ENCODE measurements around the gene MAU2.

MAU2 gene

GRCh38 chr19:19388568-19389555, 68.2 kb downstream of the MAU2 start:
- TF ChIP-seq CREB1 (IDR thresholded peaks at IDR 0.05; ENCODE audit: low read depth): no peak
- TF ChIP-seq EGR1 (IDR thresholded peaks at IDR 0.05): no peak
- TF ChIP-seq MAX (IDR thresholded peaks at IDR 0.05): no peak
- TF ChIP-seq REST (IDR thresholded peaks at IDR 0.05; ENCODE audit: low read depth): no peak
- TF ChIP-seq NFIC (IDR thresholded peaks at IDR 0.05): no peak
- no peak for TF ChIP-seq USF1 (IDR thresholded peaks at IDR 0.05)
- TF ChIP-seq TEAD4 (IDR thresholded peaks at IDR 0.05): no peak
- TF ChIP-seq TCF12 (IDR thresholded peaks at IDR 0.05; ENCODE audit: low read depth): no peak
- TF ChIP-seq RAD21 (IDR thresholded peaks at IDR 0.05; ENCODE audit: low read depth): no peak
- no peak for TF ChIP-seq YY1 (IDR thresholded peaks at IDR 0.05; ENCODE audit: low read depth)
- TF ChIP-seq EP300 (IDR thresholded peaks at IDR 0.05; ENCODE audit: borderline replicate concordance): no peak
- no peak for TF ChIP-seq ZBTB7A (IDR thresholded peaks at IDR 0.05; ENCODE audit: low read depth)
- no peak for TF ChIP-seq TAF1 (IDR thresholded peaks at IDR 0.05; ENCODE audit: low read depth)

- TF ChIP-seq USF1 (IDR thresholded peaks at IDR 0.05) (peak; percentile 22; the same call in 1 of the 2 replicates), TCF12 (IDR thresholded peaks at IDR 0.05; ENCODE audit: low read depth) (no peak)
Observed at GRCh38 chr19:19399733-19400433, 79.3 kb downstream of the MAU2 start.

- TF ChIP-seq YY1 (IDR thresholded peaks at IDR 0.05; ENCODE audit: low read depth) (no peak), CEBPB (IDR thresholded peaks at IDR 0.05) (peak; percentile 87), RAD21 (IDR thresholded peaks at IDR 0.05; ENCODE audit: low read depth) (no peak), REST (IDR thresholded peaks at IDR 0.05; ENCODE audit: low read depth) (no peak), NFIC (IDR thresholded peaks at IDR 0.05) (no peak), USF1 (IDR thresholded peaks at IDR 0.05) (no peak), CREB1 (IDR thresholded peaks at IDR 0.05; ENCODE audit: low read depth) (no peak)
Observed at GRCh38 chr19:19402656-19403372, 82.2 kb downstream of the MAU2 start.

- peak; percentile 39 for TF ChIP-seq CEBPB (IDR thresholded peaks at IDR 0.05)
- no peak for TF ChIP-seq CREB1 (IDR thresholded peaks at IDR 0.05; ENCODE audit: low read depth)
- TF ChIP-seq TCF12 (IDR thresholded peaks at IDR 0.05; ENCODE audit: low read depth): peak; percentile 67
- TF ChIP-seq MAX (IDR thresholded peaks at IDR 0.05): peak; percentile 43
- no peak for TF ChIP-seq YY1 (IDR thresholded peaks at IDR 0.05; ENCODE audit: low read depth)
- TF ChIP-seq EP300 (IDR thresholded peaks at IDR 0.05; ENCODE audit: borderline replicate concordance): peak; percentile 48; the same call in 1 of the 2 replicates
- TF ChIP-seq TEAD4 (IDR thresholded peaks at IDR 0.05): peak; percentile 56
- TF ChIP-seq USF1 (IDR thresholded peaks at IDR 0.05): peak; percentile 63
- TF ChIP-seq ZBTB7A (IDR thresholded peaks at IDR 0.05; ENCODE audit: low read depth): no peak
- peak; percentile 76 for TF ChIP-seq NFIC (IDR thresholded peaks at IDR 0.05)
- TF ChIP-seq FOXM1 (IDR thresholded peaks at IDR 0.05; ENCODE audit: borderline replicate concordance, low read depth): no peak
- TF ChIP-seq RAD21 (IDR thresholded peaks at IDR 0.05; ENCODE audit: low read depth): no peak
Observed at GRCh38 chr19:19403373-19403901, 82.8 kb downstream of the MAU2 start.

Measured in Ishikawa (cell line).